ENCODE measurements around the gene SBNO2. TPM values are rescaled to one million over a fixed set of nuclear protein-coding genes. Genes with fewer than 3 reads are reported as not detected.

The SBNO2 gene
- total and polyA plus RNA-seq, 9 of the 15 experiments (the other 6 are each of a cell fraction or from before 2014, with no cell fraction given), result 0.01 to 46.2 (median 6.7) TPM

GRCh38 chr19:1133471-1133929 is 40.6 kb downstream of the SBNO2 start:
- H3K4me2 ChIP-seq (ENCODE audit: insufficient read depth, low read length), result no peak overlapping the region
- H3K36me3 ChIP-seq (ENCODE audit: control insufficient read depth, insufficient read depth, low read length), result peaks cover 7% of the 10 kb centered on the region; the same call in 1 of the 3 replicates
- no peaks in the 10 kb centered on the region; the same call in 1 of the 2 replicates for H4K20me1 ChIP-seq (replicated peaks; ENCODE audit: control insufficient read depth, insufficient read depth, low read length)
- no peaks in the 10 kb centered on the region for H3K27me3 ChIP-seq (ENCODE audit: control insufficient read depth in 2 of 2, insufficient read depth in 2 of 2, low read length in 2 of 2)
- BruUV-seq (replicated peaks), result no TSS peak
- peak; percentile 20 to 85 (median 74) for DNase-seq (ENCODE audit: extremely low read depth in 1 of 4, low spot score in 3 of 4)
- FAIRE-seq, result no peak
- no peak overlapping the region for H3K9ac ChIP-seq (ENCODE audit: insufficient read depth in 1 of 2, low read depth in 2 of 2, low read length in 2 of 2)
- H2AFZ ChIP-seq (ENCODE audit: low read depth, low read length), result no peak overlapping the region
- intact Hi-C loops (cut with micrococcal nuclease), result no loop called here
- H3K9me3 ChIP-seq (replicated peaks; ENCODE audit: control insufficient read depth, insufficient read depth, low read depth, low read length), result no peaks in the 10 kb centered on the region
- in situ Hi-C loops (cut with MboI), result no loop called here
- no peak overlapping the region for H3K27ac ChIP-seq (ENCODE audit: extremely low read depth, low read depth, low read length)
- ChIA-PET CTCF (ENCODE audit: low intra/inter-chr PET ratio) (no interaction called here), POLR2A (interaction anchor here (0.6 to 1.4 kb wide), 2 partner anchors 98 to 136 kb away, joined by 3 to 4 read pairs; partner anchors contain the start of gene CIRBP)
- H3K9me1 ChIP-seq (ENCODE audit: control insufficient read depth, insufficient read depth, low read length), result peaks cover 3% of the 10 kb centered on the region
- WGBS (ENCODE audit: insufficient coverage, low coverage, missing lambda C conversion rate), result 96% methylated on average over 25 of the region's 25 CpGs
- peak; percentile 71 for ATAC-seq
- peaks cover 5 to 69% of the 10 kb centered on the region in 2 experiments for H3K4me1 ChIP-seq (replicated peaks in 1 of 2; ENCODE audit: control insufficient read depth in 2 of 2, insufficient read depth in 2 of 2, low read length in 2 of 2)
- peaks cover 16% of the 10 kb centered on the region; the same call in 2 of the 3 replicates for H3K79me2 ChIP-seq (ENCODE audit: control insufficient read depth, insufficient read depth, low read length)
- H3K4me3 ChIP-seq, result no peak overlapping the region
- TF ChIP-seq TOE1 (IDR thresholded peaks at IDR 0.05; ENCODE audit: borderline replicate concordance), result no peak
- TF ChIP-seq TOE1 (CRISPR knock-in tag; IDR thresholded peaks at IDR 0.05; ENCODE audit: borderline replicate concordance, low read depth), result no peak
- no peak for TF ChIP-seq BRF2 (IDR thresholded peaks at IDR 0.05; ENCODE audit: borderline replicate concordance, insufficient read depth, insufficient read length)
- TF ChIP-seq CTCF (IDR thresholded peaks at IDR 0.05 in 2 of 3, conservative IDR thresholded peaks at IDR 0.05 in 1 of 3; ENCODE audit: insufficient read depth in 2 of 3, low read depth in 1 of 3, low read length in 3 of 3), result no peak
- no peak for TF ChIP-seq GTF2A2 (tag; IDR thresholded peaks at IDR 0.05)
- no peak for TF ChIP-seq BCOR (IDR thresholded peaks at IDR 0.05)
- TF ChIP-seq FOS (IDR thresholded peaks at IDR 0.05; ENCODE audit: extremely low read depth, insufficient read length), result peak; percentile 58
- no peak for TF ChIP-seq PCBP1 (IDR thresholded peaks at IDR 0.05; ENCODE audit: low read depth, low read length, poor library complexity, severe bottlenecking)
- TF ChIP-seq PKNOX1 (IDR thresholded peaks at IDR 0.05), result peak; percentile 52; the same call in 1 of the 2 replicates
- TF ChIP-seq ERF (CRISPR knock-in tag; IDR thresholded peaks at IDR 0.05), result no peak
- no peak for TF ChIP-seq ZNF143 (CRISPR knock-in tag; IDR thresholded peaks at IDR 0.05)
- no peak for TF ChIP-seq NKRF (IDR thresholded peaks at IDR 0.05; ENCODE audit: borderline replicate concordance)
- TF ChIP-seq RFX5 (IDR thresholded peaks at IDR 0.05; ENCODE audit: low read depth, low read length), result no peak
- TF ChIP-seq POLR2B (IDR thresholded peaks at IDR 0.05; ENCODE audit: low read depth, partially characterized antibody), result no peak
- no peak for TF ChIP-seq CREB1 (IDR thresholded peaks at IDR 0.05)
- TF ChIP-seq CREB1 (CRISPR knock-in tag; IDR thresholded peaks at IDR 0.05), result no peak
- peak; percentile 24; the same call in 1 of the 2 replicates for TF ChIP-seq CC2D1A (IDR thresholded peaks at IDR 0.05)
- TF ChIP-seq CBFA2T3 (IDR thresholded peaks at IDR 0.05), result no peak
- TF ChIP-seq MIER1 (IDR thresholded peaks at IDR 0.05; ENCODE audit: low read depth), result no peak
